Measurements from ENCODE around the gene CHAMP1. TPM values are rescaled to one million over a fixed set of nuclear protein-coding genes. Genes with fewer than 3 reads are reported as not detected.

CHAMP1 gene
- total RNA-seq, 1 experiment from 2014 or later, result 15.3 TPM

Small RNA genes lying within 50 kb of the gene (microRNA-seq; reads per million reads assigned to microRNA genes)
- not detected for gene MIR4502 (ENCODE audit: unreplicated experiment)

Other genes with a start within 250 kb of the CHAMP1 start
- 33.7 TPM for gene RASA3, start 181.9 kb upstream of the CHAMP1 start, total RNA-seq (2021; ENCODE audit: unreplicated experiment)
- gene CFAP97D2, start 135.2 kb upstream of the CHAMP1 start, total RNA-seq (2021; ENCODE audit: unreplicated experiment), result not detected
- 51.8 TPM for gene CDC16, start 79.6 kb upstream of the CHAMP1 start, total RNA-seq (2021; ENCODE audit: unreplicated experiment)
- 36.3 TPM for gene UPF3A, start 32.9 kb upstream of the CHAMP1 start, total RNA-seq (2021; ENCODE audit: unreplicated experiment)

Measured in Panc1 (cell line).